GM12875 (cell line): ENCODE data around the gene CYP27B1.
"Not testable (repeated sequence)": the region's sequence is repeated elsewhere in the genome, so short reads cannot be mapped to it uniquely, and the experiment has no call there.

Source experiments
- H3K4me3 ChIP-seq: one replicate; pipeline ENCODE4 v1.5.1; 2011; ENCODE audit warnings: low read depth, low read length, control low read depth
- TF ChIP-seq, protein P1 (sequence below): IDR thresholded peaks from 2 replicates; pipeline ENCODE4 v1.5.1; 2011; ENCODE audit warnings: low read depth, mild to moderate bottlenecking, control low read depth, inconsistent platforms, low read length, moderate library complexity, borderline replicate concordance; ENCODE audit not compliant: insufficient read depth

CYP27B1 gene

DNA sequence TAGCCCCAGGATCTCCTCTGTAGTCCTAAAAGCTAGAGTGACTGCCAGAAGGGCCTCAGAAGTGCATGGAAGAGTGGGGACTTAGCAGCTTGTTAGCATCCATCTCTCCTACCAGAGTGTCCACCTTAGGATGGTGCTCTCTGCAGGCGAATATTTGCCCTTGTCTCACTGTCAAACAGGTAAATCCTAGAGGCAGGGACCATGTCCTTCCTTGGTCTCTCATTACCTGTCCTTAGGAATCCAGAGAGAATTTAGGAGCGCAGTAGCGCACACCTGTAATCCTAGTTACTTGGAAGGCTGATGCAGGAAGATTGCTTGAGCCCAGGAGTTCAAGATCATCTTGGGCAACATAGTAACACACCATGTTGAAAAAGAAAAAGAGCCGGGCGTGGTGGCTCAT is 49.7 kb downstream of the CYP27B1 start:
- TF ChIP-seq, protein P1, sequence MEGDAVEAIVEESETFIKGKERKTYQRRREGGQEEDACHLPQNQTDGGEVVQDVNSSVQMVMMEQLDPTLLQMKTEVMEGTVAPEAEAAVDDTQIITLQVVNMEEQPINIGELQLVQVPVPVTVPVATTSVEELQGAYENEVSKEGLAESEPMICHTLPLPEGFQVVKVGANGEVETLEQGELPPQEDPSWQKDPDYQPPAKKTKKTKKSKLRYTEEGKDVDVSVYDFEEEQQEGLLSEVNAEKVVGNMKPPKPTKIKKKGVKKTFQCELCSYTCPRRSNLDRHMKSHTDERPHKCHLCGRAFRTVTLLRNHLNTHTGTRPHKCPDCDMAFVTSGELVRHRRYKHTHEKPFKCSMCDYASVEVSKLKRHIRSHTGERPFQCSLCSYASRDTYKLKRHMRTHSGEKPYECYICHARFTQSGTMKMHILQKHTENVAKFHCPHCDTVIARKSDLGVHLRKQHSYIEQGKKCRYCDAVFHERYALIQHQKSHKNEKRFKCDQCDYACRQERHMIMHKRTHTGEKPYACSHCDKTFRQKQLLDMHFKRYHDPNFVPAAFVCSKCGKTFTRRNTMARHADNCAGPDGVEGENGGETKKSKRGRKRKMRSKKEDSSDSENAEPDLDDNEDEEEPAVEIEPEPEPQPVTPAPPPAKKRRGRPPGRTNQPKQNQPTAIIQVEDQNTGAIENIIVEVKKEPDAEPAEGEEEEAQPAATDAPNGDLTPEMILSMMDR, result no peak

DNA sequence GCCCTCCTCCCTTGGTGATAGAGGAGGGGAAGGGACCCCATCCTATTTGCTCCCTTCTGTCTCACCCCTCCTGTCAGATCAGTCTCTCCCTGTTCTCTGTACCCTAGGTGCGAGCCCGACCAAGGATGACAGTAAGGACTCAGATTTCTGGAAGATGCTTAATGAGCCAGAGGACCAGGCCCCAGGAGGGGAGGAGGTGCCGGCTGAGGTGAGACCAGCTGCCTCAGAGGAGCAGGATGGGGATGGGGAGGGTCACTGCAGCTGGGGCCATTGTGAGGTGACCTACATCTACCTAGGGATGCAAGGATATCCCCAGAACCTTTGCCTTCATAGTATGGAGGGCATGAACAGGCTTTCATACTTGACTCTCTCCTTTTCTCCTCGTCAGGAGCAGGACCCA is 50.6 kb downstream of the CYP27B1 start:
- H3K4me3 ChIP-seq, result no peak overlapping the region
- TF ChIP-seq, protein P1, result no peak

More for the DNA sequence above, 49.7 kb downstream of the CYP27B1 start:
- no peak overlapping the region for H3K4me3 ChIP-seq

DNA sequence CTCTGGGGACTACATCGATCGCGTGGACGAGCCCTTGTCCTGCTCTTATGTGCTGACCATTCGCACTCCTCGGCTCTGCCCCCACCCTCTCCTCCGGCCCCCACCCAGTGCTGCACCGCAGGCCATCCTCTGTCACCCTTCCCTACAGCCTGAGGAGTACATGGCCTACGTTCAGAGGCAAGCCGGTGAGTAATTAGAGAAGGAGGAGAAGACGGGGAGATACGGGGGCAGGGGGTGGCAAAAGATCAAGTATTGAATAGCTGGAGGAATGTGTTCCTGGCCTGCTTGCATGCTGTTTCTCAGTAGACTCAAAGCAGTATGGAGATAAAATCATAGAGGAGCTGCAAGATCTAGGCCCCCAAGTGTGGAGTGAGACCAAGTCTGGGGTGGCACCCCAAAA is 51.1 kb downstream of the CYP27B1 start:
- TF ChIP-seq, protein P1, result no peak
- H3K4me3 ChIP-seq, result no peak overlapping the region

DNA sequence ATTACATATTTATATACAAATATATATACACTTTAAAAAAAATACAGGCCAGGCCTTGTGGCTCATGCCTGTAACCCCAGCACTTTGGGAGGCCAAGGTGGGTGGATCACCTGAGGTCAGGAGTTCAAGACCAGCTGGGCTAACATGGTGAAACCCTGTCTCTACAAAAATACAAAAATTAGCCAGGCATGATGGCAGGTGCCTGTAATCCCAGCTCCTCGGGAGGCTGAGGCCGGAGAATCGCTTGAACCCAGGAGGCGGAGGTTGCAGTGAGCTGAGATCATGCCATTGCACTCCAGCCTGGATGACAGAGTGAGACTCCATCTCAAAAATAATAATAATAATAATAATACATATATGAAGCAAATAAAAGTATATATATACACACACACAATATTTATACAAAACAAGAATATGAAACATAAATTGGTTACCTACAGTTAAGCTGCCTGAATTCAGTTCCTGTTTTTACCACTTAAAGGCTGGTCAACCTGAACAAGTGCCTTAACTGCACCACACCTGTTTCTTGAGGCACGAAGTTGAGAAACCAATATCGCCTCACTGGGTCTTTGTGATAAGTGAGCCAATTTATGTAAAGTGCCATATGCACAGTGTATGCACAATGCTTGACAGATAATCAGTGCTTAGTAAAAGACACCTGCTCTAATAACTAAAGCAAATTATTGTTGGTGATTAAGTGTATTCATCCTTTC is 51.7 kb downstream of the CYP27B1 start:
- H3K4me3 ChIP-seq, result not testable (repeated sequence)

DNA sequence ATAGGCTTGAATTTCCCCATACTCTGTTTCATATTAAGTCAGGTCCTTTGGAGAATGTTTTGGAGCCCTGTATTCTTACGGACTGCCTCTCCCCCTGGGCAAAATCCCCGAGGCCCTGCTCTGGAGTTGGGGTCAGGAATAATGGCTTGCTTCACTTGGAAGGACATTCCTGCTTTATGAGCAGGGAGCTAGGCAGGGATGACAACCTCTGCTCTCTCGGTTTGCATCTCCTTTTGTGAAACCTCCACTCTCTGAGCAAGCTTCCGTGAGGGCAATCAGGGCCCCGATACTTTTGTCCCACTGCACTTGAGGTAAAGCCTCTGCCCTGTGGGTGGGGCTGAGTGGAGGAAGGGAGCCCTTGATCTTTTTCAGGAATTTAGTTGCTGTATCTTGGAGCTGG is 53.7 kb downstream of the CYP27B1 start:
- TF ChIP-seq, protein P1, result no peak

DNA sequence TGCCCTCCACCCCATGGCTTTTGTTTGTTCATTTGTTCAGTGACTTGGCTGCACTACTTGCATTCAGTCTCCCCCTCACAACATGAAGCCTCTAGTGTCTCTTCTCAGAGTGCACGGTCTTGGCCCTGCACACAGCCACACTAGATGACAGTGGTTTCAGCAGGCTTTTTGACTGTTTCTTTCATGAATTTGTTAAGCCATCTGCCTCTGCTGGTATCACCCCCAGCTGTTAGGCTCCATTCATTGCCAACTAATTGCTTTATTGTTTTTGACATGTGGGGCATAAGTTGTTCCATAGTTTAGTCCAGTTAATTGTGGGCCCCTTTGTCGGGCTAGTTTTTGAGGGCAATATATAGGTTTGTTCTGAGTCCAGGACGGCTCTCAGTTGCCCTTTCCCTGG is 54.2 kb downstream of the CYP27B1 start:
- H3K4me3 ChIP-seq, result no peak overlapping the region
- TF ChIP-seq, protein P1, result no peak

More for the DNA sequence above, 53.7 kb downstream of the CYP27B1 start:
- no peak overlapping the region for H3K4me3 ChIP-seq
